HCT116 (cell line): Measurements from ENCODE around the gene DTX3L. TPM values are rescaled to one million over a fixed set of nuclear protein-coding genes. Genes with fewer than 3 reads are reported as not detected.

Experiments
- ATAC-seq: fragments of 200-7000 bp; cut with Tn5 transposase; 2 replicates; pipeline ENCODE4 v1.9.1; 2020; ENCODE audit warnings: mild to moderate bottlenecking, moderate library complexity
- BruUV-seq: library from RNA; stranded (reverse); fragments of 400-500 nt; replicated peaks from 2 replicates; lab custom pipeline; 2021; lab: Mats Ljungman, UMichigan
- CTCF ChIA-PET: fragments of 300-600 bp; sonication (Branson Sonifier 250); formaldehyde crosslinking; loops from one replicate; lab custom pipeline; 2021; ENCODE audit warnings: antibody characterized with exemption; lab: Charles Lee
- POLR2A ChIA-PET: fragments of 300-600, 350-600 bp; sonication (Branson Sonifier 250); formaldehyde crosslinking; loops from one replicate; lab custom pipeline; 2021; ENCODE audit warnings: antibody characterized with exemption; lab: Charles Lee
- RAD21 ChIA-PET, 2 experiments: fragments of 300-600 bp; sonication (Branson Sonifier 250); formaldehyde crosslinking; loops; one replicate each; lab custom pipeline; 2023; ENCODE audit warnings: low total read pairs in 2 of 2; ENCODE audit not compliant: uncharacterized antibody in 2 of 2, unreplicated experiment in 2 of 2, low non-redundant PET in 1 of 2; lab: Charles Lee
- DNase-seq: peaks from one replicate; pipeline ENCODE4 v3.0.0-alpha.2; 2010; ENCODE audit warnings: low read depth, low spot score
- H2AFZ ChIP-seq: fragments of 200-600 bp; shearing (Covaris generic), sonication (generic); 2 replicates; pipeline ENCODE4 v1.6.1; 2017; ENCODE audit warnings: low read depth, mixed run types, mixed read lengths, antibody characterized with exemption, low read length; ENCODE audit not compliant: poor library complexity, severe bottlenecking
- H3K27ac ChIP-seq: 2 replicates; pipeline ENCODE4 v1.5.1; 2012; ENCODE audit warnings: low read depth, low read length
- H3K27me3 ChIP-seq: fragments of 200-600 bp; sonication (generic); 2 replicates; pipeline ENCODE4 v1.6.1; 2016; ENCODE audit warnings: mixed run types, low read length, mixed read lengths; ENCODE audit not compliant: insufficient read depth
- H3K36me3 ChIP-seq, 2 experiments: fragments of 200-500 bp in 1 of 2; fragments of 200-600 bp in 1 of 2; sonication (Bioruptor generic) in 1 of 2; sonication (generic) in 1 of 2; 2 replicates each; pipeline versions ENCODE4 v1.5.1 to v1.6.1; 2014 to 2016; ENCODE audit warnings: low read length in 2 of 2, inconsistent platforms in 1 of 2, mixed read lengths in 1 of 2, mixed run types in 1 of 2; ENCODE audit not compliant: insufficient read depth in 2 of 2, control insufficient read depth in 1 of 2
- H3K4me1 ChIP-seq, 2 experiments: fragments of 200-600 bp in 1 of 2; sonication (generic) in 1 of 2; 2 replicates each; pipeline versions ENCODE4 v1.5.1 to v1.6.1; 2012 to 2017; ENCODE audit warnings: low read length in 2 of 2, inconsistent platforms in 1 of 2, mild to moderate bottlenecking in 1 of 2, mixed read lengths in 1 of 2, mixed run types in 1 of 2, moderate library complexity in 1 of 2; ENCODE audit not compliant: insufficient read depth in 2 of 2, control insufficient read depth in 1 of 2
- H3K4me2 ChIP-seq: fragments of 200-600 bp; sonication (generic); 2 replicates; pipeline ENCODE4 v1.6.1; 2017; ENCODE audit warnings: mixed run types, low read length, mixed read lengths
- H3K4me3 ChIP-seq, 2 experiments: fragments of 200-600 bp in 1 of 2; sonication (generic) in 1 of 2; replicated peaks in 1 of 2; 2 replicates each; pipeline ENCODE4 v1.5.1; 2011 to 2016; ENCODE audit warnings: low read length in 2 of 2, control low read depth in 1 of 2, low read depth in 1 of 2, mild to moderate bottlenecking in 1 of 2, mixed read lengths in 1 of 2, mixed run types in 1 of 2
- H3K79me2 ChIP-seq: fragments of 200-600 bp; sonication (generic); 2 replicates; pipeline ENCODE4 v1.6.1; 2017; ENCODE audit warnings: mild to moderate bottlenecking, mixed run types, low read length, moderate library complexity, mixed read lengths; ENCODE audit not compliant: insufficient read depth
- H3K9ac ChIP-seq: fragments of 200-600 bp; sonication (generic); 2 replicates; pipeline ENCODE4 v1.6.1; 2016; ENCODE audit warnings: low read length, mixed read lengths
- H3K9me2 ChIP-seq: fragments of 200-600 bp; sonication (generic), shearing (Covaris generic); 2 replicates; pipeline ENCODE4 v1.6.1; 2017; ENCODE audit warnings: mixed run types, mild to moderate bottlenecking, moderate library complexity; ENCODE audit not compliant: insufficient read depth
- H3K9me3 ChIP-seq, 2 experiments: fragments of 200-500 bp in 1 of 2; fragments of 200-600 bp in 1 of 2; sonication (Bioruptor generic) in 1 of 2; sonication (generic) in 1 of 2; 2 replicates each; pipeline ENCODE4 v1.6.1; 2014 to 2017; ENCODE audit warnings: low read length in 2 of 2, mixed read lengths in 2 of 2, inconsistent platforms in 1 of 2, low read depth in 1 of 2, mild to moderate bottlenecking in 1 of 2, mixed run types in 1 of 2, moderate library complexity in 1 of 2; ENCODE audit not compliant: control insufficient read depth in 1 of 2, insufficient read depth in 1 of 2
- H4K20me1 ChIP-seq: fragments of 200-600 bp; sonication (generic), shearing (Covaris generic); 2 replicates; pipeline ENCODE4 v1.6.1; 2017; ENCODE audit warnings: mixed run types, mild to moderate bottlenecking, moderate library complexity; ENCODE audit not compliant: insufficient read depth
- ATF3 ChIP-seq: IDR thresholded peaks from 2 replicates; pipeline ENCODE4 v1.6.1; 2012
- CEBPB ChIP-seq: IDR thresholded peaks from 2 replicates; pipeline ENCODE4 v1.6.1; 2012; ENCODE audit warnings: low read depth
- EGR1 ChIP-seq: IDR thresholded peaks from 2 replicates; pipeline ENCODE4 v1.6.1; 2012; ENCODE audit warnings: low read depth
- ELF1 ChIP-seq: IDR thresholded peaks from 2 replicates; pipeline ENCODE4 v1.6.1; 2012; ENCODE audit warnings: low read depth, borderline replicate concordance
- EZH2phosphoT487 ChIP-seq: fragments of 200-600 bp; IDR thresholded peaks from 2 replicates; pipeline ENCODE4 v1.6.1; 2018; ENCODE audit warnings: antibody characterized with exemption, borderline replicate concordance
- JUND ChIP-seq: IDR thresholded peaks from 2 replicates; pipeline ENCODE4 v1.6.1; 2012
- POLR2A ChIP-seq: IDR thresholded peaks from 2 replicates; pipeline ENCODE4 v1.7.0; 2011; ENCODE audit warnings: borderline replicate concordance; ENCODE audit not compliant: insufficient read depth, insufficient read length; ENCODE audit errors: extremely low read depth
- RAD21 ChIP-seq: IDR thresholded peaks from 2 replicates; pipeline ENCODE4 v1.6.1; 2012; ENCODE audit warnings: low read depth, mild to moderate bottlenecking
- SIN3A ChIP-seq: IDR thresholded peaks from 2 replicates; pipeline ENCODE4 v1.6.1; 2012; ENCODE audit warnings: low read depth
- SRF ChIP-seq: IDR thresholded peaks from 2 replicates; pipeline ENCODE4 v1.6.1; 2012; ENCODE audit warnings: low read depth
- TCF7L2 ChIP-seq: IDR thresholded peaks from 2 replicates; pipeline ENCODE4 v1.7.0; 2011; ENCODE audit warnings: borderline replicate concordance, inconsistent platforms; ENCODE audit not compliant: insufficient read depth, insufficient read length; ENCODE audit errors: extremely low read depth
- ZBTB33 ChIP-seq: IDR thresholded peaks from 2 replicates; pipeline ENCODE4 v1.6.1; 2011; ENCODE audit warnings: mild to moderate bottlenecking, low read length, moderate library complexity; ENCODE audit not compliant: insufficient replicate concordance; ENCODE audit errors: extremely low read depth
- ZFX ChIP-seq: fragments of 450-650 bp; IDR thresholded peaks from 2 replicates; pipeline ENCODE4 v1.6.1; 2017
- intact Hi-C: fragments of 100-400 bp; cut with micrococcal nuclease; formaldehyde crosslinking; loops from 2 replicates; pipeline ENCODE4 v1.10.0; 2022
- total RNA-seq: library from RNA; stranded (reverse); gene quantifications from one replicate; pipeline ENCODE4 v1.2.1, GENCODE V29; 2021; ENCODE audit not compliant: unreplicated experiment
- TF ChIP-seq, protein P1 (sequence below): IDR thresholded peaks from 2 replicates; pipeline ENCODE4 v1.6.1; 2012
- TF ChIP-seq, protein P2 (sequence below): IDR thresholded peaks from 2 replicates; pipeline ENCODE4 v1.6.1; 2012; ENCODE audit warnings: low read depth

Gene DTX3L
- total RNA-seq, 1 experiment from 2014 or later, result 13.1 TPM

- H3K9me2 ChIP-seq, result no peaks in the 10 kb centered on the region
- H3K9me3 ChIP-seq, result no peaks in the 10 kb centered on the region
- H3K36me3 ChIP-seq, result no peaks in the 10 kb centered on the region
- no peak for TF ChIP-seq ELF1
- 0 out of 2 replicates have a peak, but pooled peaks have one; percentile 20 for TF ChIP-seq CEBPB
- TF ChIP-seq, all 23 proteins: peak for 1
- no peak overlapping the region for H3K27ac ChIP-seq
- ChIA-PET CTCF (no interaction called here), RAD21 (no interaction called here), POLR2A (no interaction called here)
- H3K4me1 ChIP-seq, result peaks cover 0 to 4% of the 10 kb centered on the region in 2 experiments; a peak in 1 of 4 replicates
- no peak overlapping the region for H3K9ac ChIP-seq
- no peak for ATAC-seq
- intact Hi-C loops, result no loop called here
- H3K79me2 ChIP-seq, result no peaks in the 10 kb centered on the region
- H2AFZ ChIP-seq, result no peak overlapping the region
- no peak overlapping the region for H3K4me2 ChIP-seq
- DNase-seq, result no peak
- no peaks in the 10 kb centered on the region for H4K20me1 ChIP-seq
- no peak overlapping the region for H3K4me3 ChIP-seq
- no peaks in the 10 kb centered on the region for H3K27me3 ChIP-seq
- no TSS peak for BruUV-seq
Measured at GRCh38 chr3:122519693-122520092, 44.4 kb upstream of the DTX3L start.

GRCh38 chr3:122520861-122521260 lies 43.3 kb upstream of the DTX3L start:
- no TSS peak for BruUV-seq
- Histone ChIP-seq H3K9me2 (no peaks in the 10 kb centered on the region), H3K4me2 (no peak overlapping the region), H3K27me3 (no peaks in the 10 kb centered on the region), H3K79me2 (no peaks in the 10 kb centered on the region), H3K9me3 (no peaks in the 10 kb centered on the region), H3K4me1 (no peaks in the 10 kb centered on the region), H4K20me1 (no peaks in the 10 kb centered on the region), H2AFZ (no peak overlapping the region), H3K9ac (no peak overlapping the region), H3K4me3 (no peak overlapping the region), H3K27ac (no peak overlapping the region), H3K36me3 (no peaks in the 10 kb centered on the region)
- RAD21 ChIA-PET, result no interaction called here
- CTCF ChIA-PET, result no interaction called here
- intact Hi-C loops, result no loop called here
- ATAC-seq (no peak), DNase-seq (no peak)
- POLR2A ChIA-PET, result no interaction called here
- TF ChIP-seq ZFX (no peak), ELF1 (no peak), TCF7L2 (no peak), POLR2A (no peak), ATF3 (no peak), RAD21 (no peak), SRF (no peak), ZBTB33 (no peak), CEBPB (no peak), SIN3A (no peak), JUND (no peak), EZH2phosphoT487 (no peak), EGR1 (no peak)
- TF ChIP-seq, protein P1, sequence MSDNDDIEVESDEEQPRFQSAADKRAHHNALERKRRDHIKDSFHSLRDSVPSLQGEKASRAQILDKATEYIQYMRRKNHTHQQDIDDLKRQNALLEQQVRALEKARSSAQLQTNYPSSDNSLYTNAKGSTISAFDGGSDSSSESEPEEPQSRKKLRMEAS, result no peak
- TF ChIP-seq, protein P2, sequence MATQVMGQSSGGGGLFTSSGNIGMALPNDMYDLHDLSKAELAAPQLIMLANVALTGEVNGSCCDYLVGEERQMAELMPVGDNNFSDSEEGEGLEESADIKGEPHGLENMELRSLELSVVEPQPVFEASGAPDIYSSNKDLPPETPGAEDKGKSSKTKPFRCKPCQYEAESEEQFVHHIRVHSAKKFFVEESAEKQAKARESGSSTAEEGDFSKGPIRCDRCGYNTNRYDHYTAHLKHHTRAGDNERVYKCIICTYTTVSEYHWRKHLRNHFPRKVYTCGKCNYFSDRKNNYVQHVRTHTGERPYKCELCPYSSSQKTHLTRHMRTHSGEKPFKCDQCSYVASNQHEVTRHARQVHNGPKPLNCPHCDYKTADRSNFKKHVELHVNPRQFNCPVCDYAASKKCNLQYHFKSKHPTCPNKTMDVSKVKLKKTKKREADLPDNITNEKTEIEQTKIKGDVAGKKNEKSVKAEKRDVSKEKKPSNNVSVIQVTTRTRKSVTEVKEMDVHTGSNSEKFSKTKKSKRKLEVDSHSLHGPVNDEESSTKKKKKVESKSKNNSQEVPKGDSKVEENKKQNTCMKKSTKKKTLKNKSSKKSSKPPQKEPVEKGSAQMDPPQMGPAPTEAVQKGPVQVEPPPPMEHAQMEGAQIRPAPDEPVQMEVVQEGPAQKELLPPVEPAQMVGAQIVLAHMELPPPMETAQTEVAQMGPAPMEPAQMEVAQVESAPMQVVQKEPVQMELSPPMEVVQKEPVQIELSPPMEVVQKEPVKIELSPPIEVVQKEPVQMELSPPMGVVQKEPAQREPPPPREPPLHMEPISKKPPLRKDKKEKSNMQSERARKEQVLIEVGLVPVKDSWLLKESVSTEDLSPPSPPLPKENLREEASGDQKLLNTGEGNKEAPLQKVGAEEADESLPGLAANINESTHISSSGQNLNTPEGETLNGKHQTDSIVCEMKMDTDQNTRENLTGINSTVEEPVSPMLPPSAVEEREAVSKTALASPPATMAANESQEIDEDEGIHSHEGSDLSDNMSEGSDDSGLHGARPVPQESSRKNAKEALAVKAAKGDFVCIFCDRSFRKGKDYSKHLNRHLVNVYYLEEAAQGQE, result no peak
